GM23338 (cell line): ENCODE data around the gene NECAP2. TPM values are rescaled to one million over a fixed set of nuclear protein-coding genes. Genes with fewer than 3 reads are reported as not detected.
A peak's percentile ranks its signal among the peaks of the same experiment; 100 is the strongest.

Experiments
- ATAC-seq: fragments of 200-7000 bp; cut with Tn5 transposase; 3 replicates; pipeline ENCODE4 v1.9.1; 2020
- DNase-seq: peaks from one replicate; pipeline ENCODE4 v3.0.0-alpha.2; 2015; ENCODE audit warnings: low spot score
- H2AFZ ChIP-seq: fragments of 200-600 bp; sonication (generic); 2 replicates; pipeline ENCODE4 v1.8.0; 2016; ENCODE audit warnings: antibody characterized with exemption, mild to moderate bottlenecking, moderate library complexity
- H3F3A ChIP-seq: fragments of 200-600 bp; sonication (generic); replicated peaks from 2 replicates; pipeline ENCODE4 v1.8.0; 2017; ENCODE audit warnings: antibody characterized with exemption, mixed run types, low read depth
- H3K27ac ChIP-seq: fragments of 200-600 bp; sonication (generic); 2 replicates; pipeline ENCODE4 v1.6.1; 2016; ENCODE audit warnings: low read depth
- H3K27me3 ChIP-seq: fragments of 200-600 bp; sonication (generic); 2 replicates; pipeline ENCODE4 v1.8.0; 2016; ENCODE audit warnings: mild to moderate bottlenecking, mixed run types, moderate library complexity; ENCODE audit not compliant: insufficient read depth
- H3K36me3 ChIP-seq: fragments of 200-600 bp; sonication (generic); 2 replicates; pipeline ENCODE4 v1.8.0; 2016; ENCODE audit warnings: mild to moderate bottlenecking; ENCODE audit not compliant: insufficient read depth
- H3K4me1 ChIP-seq: fragments of 200-600 bp; sonication (generic); 2 replicates; pipeline ENCODE4 v1.8.0; 2016; ENCODE audit warnings: mild to moderate bottlenecking, moderate library complexity; ENCODE audit not compliant: insufficient read depth
- H3K4me2 ChIP-seq: fragments of 200-600 bp; sonication (generic); 2 replicates; pipeline ENCODE4 v1.7.1; 2017; ENCODE audit warnings: mixed run types
- H3K4me3 ChIP-seq: fragments of 200-600 bp; sonication (generic); 2 replicates; pipeline ENCODE4 v1.6.1; 2016; ENCODE audit warnings: mixed run types
- H3K79me2 ChIP-seq: fragments of 200-600 bp; sonication (generic); replicated peaks from 2 replicates; pipeline ENCODE4 v1.8.0; 2017; ENCODE audit warnings: mild to moderate bottlenecking; ENCODE audit not compliant: insufficient read depth
- H3K9me2 ChIP-seq: fragments of 200-600 bp; sonication (generic); 2 replicates; pipeline ENCODE4 v1.8.0; 2017; ENCODE audit not compliant: insufficient read depth
- H4K20me1 ChIP-seq: fragments of 200-600 bp; sonication (generic); replicated peaks from 2 replicates; pipeline ENCODE4 v1.8.0; 2017; ENCODE audit warnings: mild to moderate bottlenecking; ENCODE audit not compliant: insufficient read depth
- H3K27ac Mint-ChIP-seq: 2 replicates; pipeline ENCODE4 v1.8.0; 2020; ENCODE audit warnings: inconsistent platforms, mild to moderate bottlenecking, moderate library complexity, mixed read lengths
- H3K27me3 Mint-ChIP-seq: 3 replicates; pipeline ENCODE4 v1.8.0; 2022; ENCODE audit warnings: low read depth, mild to moderate bottlenecking, moderate library complexity, mixed read lengths, inconsistent platforms; ENCODE audit not compliant: insufficient read depth, poor library complexity
- H3K36me3 Mint-ChIP-seq: 3 replicates; pipeline ENCODE4 v1.8.0; 2021; ENCODE audit warnings: low read depth, mild to moderate bottlenecking, inconsistent platforms, moderate library complexity, mixed read lengths
- H3K4me1 Mint-ChIP-seq: 3 replicates; pipeline ENCODE4 v1.8.0; 2020; ENCODE audit warnings: mild to moderate bottlenecking, inconsistent platforms, mixed read lengths
- H3K4me3 Mint-ChIP-seq: 3 replicates; pipeline ENCODE4 v1.8.0; 2021; ENCODE audit warnings: moderate library complexity, mild to moderate bottlenecking, inconsistent platforms, mixed read lengths
- H3K9me3 Mint-ChIP-seq: 3 replicates; pipeline ENCODE4 v1.8.0; 2020; ENCODE audit warnings: moderate library complexity, mild to moderate bottlenecking, inconsistent platforms, mixed read lengths
- EZH2phosphoT487 ChIP-seq: fragments of 200-600 bp; sonication (generic); IDR thresholded peaks from one replicate; pipeline ENCODE4 v1.8.1; 2018; ENCODE audit warnings: antibody characterized with exemption; ENCODE audit not compliant: unreplicated experiment
- JUNB ChIP-seq: IDR thresholded peaks from one replicate; pipeline ENCODE4 v1.6.1; 2016; ENCODE audit warnings: antibody characterized with exemption; ENCODE audit not compliant: unreplicated experiment
- STAT1 ChIP-seq: IDR thresholded peaks from one replicate; pipeline ENCODE4 v1.6.1; 2016; ENCODE audit warnings: antibody characterized with exemption; ENCODE audit not compliant: unreplicated experiment
- ZNF114 ChIP-seq: fragments of 250-450 bp; sonication (Bioruptor Pico); IDR thresholded peaks from 2 replicates; pipeline ENCODE4 v1.5.0; 2020; ENCODE audit warnings: mild to moderate bottlenecking, moderate library complexity
- ZNF331 ChIP-seq: fragments of 250-450 bp; sonication (Bioruptor Pico); IDR thresholded peaks from 2 replicates; pipeline ENCODE4 v1.5.0; 2020; ENCODE audit warnings: low read depth, mild to moderate bottlenecking, moderate library complexity
- polyA plus RNA-seq: library from polyadenylated mRNA; unstranded; fragments of >200 nt; fragmentation: Nextera tagmentation; extraction: Ambion mirVana; gene quantifications from 2 replicates; pipeline ENCODE4 v1.2.1, GENCODE V29; 2016
- total RNA-seq: library from RNA; depleted of rRNA; stranded (reverse); fragments of >200 nt; shearing (Covaris generic); gene quantifications from 2 replicates; pipeline ENCODE4 v1.2.3, GENCODE V29; 2014
- TF ChIP-seq, protein P1 (sequence below), 2 experiments: fragments of 200-600 bp in 1 of 2; sonication (generic) in 1 of 2; conservative IDR thresholded peaks; 2 replicates each; pipeline versions ENCODE4 v1.5.1 to v1.6.1; 2016 to 2017; ENCODE audit warnings: antibody characterized with exemption in 2 of 2, low read depth in 2 of 2, mild to moderate bottlenecking in 2 of 2, moderate library complexity in 1 of 2
- TF ChIP-seq, protein P2 (sequence below): IDR thresholded peaks from one replicate; pipeline ENCODE4 v1.6.1; 2018; ENCODE audit warnings: antibody characterized with exemption; ENCODE audit not compliant: unreplicated experiment
- TF ChIP-seq, protein P3 (sequence below): IDR thresholded peaks from 2 replicates; pipeline ENCODE4 v1.6.1; 2016; ENCODE audit warnings: antibody characterized with exemption

Gene NECAP2
- total and polyA plus RNA-seq, 2 experiments from 2014 or later, result 20.2 to 28.9 TPM

DNA sequence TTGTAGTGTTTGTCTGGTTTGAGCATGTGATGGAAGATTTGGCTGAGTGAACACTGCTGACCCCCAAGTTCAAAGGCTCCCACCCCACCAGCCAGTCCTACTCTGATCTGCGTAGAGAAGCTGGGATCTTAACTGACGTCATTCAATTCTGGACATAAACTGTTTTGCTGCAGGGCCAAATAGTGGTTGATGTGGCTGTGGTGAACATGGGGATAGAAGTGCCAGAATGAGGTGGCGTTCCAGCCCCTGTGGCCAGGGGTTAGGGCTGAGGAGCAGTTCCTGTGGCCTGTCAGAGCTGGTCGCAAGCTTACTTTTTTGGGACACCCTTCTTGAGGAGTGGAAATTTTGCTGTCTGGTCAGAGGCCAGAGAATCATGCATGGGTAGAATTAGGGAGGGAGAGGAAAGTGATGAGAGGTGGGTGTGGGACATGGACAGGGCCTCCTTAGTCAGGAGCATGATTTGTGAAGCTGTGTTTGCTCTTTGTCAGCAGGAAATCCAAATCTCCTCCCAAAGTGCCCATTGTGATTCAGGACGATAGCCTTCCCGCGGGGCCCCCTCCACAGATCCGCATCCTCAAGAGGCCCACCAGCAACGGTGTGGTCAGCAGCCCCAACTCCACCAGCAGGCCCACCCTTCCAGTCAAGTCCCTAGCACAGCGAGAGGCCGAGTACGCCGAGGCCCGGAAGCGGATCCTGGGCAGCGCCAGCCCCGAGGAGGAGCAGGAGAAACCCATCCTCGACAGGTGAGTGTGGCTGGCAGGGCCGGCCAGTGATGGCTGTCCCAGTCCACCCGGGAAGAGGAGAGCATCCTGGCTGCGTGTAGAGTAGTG is 47.6 kb upstream of the NECAP2 start (continued):
- TF ChIP-seq, protein P1, sequence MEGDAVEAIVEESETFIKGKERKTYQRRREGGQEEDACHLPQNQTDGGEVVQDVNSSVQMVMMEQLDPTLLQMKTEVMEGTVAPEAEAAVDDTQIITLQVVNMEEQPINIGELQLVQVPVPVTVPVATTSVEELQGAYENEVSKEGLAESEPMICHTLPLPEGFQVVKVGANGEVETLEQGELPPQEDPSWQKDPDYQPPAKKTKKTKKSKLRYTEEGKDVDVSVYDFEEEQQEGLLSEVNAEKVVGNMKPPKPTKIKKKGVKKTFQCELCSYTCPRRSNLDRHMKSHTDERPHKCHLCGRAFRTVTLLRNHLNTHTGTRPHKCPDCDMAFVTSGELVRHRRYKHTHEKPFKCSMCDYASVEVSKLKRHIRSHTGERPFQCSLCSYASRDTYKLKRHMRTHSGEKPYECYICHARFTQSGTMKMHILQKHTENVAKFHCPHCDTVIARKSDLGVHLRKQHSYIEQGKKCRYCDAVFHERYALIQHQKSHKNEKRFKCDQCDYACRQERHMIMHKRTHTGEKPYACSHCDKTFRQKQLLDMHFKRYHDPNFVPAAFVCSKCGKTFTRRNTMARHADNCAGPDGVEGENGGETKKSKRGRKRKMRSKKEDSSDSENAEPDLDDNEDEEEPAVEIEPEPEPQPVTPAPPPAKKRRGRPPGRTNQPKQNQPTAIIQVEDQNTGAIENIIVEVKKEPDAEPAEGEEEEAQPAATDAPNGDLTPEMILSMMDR (conservative IDR thresholded peaks at IDR 0.05; ENCODE audit: low read depth in 2 of 2), result no peak
- no peak for TF ChIP-seq ZNF331 (CRISPR knock-in tag)
- TF ChIP-seq EZH2phosphoT487, result no peak
- TF ChIP-seq ZNF114 (CRISPR knock-in tag), result no peak
- TF ChIP-seq, protein P2, sequence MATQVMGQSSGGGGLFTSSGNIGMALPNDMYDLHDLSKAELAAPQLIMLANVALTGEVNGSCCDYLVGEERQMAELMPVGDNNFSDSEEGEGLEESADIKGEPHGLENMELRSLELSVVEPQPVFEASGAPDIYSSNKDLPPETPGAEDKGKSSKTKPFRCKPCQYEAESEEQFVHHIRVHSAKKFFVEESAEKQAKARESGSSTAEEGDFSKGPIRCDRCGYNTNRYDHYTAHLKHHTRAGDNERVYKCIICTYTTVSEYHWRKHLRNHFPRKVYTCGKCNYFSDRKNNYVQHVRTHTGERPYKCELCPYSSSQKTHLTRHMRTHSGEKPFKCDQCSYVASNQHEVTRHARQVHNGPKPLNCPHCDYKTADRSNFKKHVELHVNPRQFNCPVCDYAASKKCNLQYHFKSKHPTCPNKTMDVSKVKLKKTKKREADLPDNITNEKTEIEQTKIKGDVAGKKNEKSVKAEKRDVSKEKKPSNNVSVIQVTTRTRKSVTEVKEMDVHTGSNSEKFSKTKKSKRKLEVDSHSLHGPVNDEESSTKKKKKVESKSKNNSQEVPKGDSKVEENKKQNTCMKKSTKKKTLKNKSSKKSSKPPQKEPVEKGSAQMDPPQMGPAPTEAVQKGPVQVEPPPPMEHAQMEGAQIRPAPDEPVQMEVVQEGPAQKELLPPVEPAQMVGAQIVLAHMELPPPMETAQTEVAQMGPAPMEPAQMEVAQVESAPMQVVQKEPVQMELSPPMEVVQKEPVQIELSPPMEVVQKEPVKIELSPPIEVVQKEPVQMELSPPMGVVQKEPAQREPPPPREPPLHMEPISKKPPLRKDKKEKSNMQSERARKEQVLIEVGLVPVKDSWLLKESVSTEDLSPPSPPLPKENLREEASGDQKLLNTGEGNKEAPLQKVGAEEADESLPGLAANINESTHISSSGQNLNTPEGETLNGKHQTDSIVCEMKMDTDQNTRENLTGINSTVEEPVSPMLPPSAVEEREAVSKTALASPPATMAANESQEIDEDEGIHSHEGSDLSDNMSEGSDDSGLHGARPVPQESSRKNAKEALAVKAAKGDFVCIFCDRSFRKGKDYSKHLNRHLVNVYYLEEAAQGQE, result no peak
- no peak for TF ChIP-seq STAT1

DNA sequence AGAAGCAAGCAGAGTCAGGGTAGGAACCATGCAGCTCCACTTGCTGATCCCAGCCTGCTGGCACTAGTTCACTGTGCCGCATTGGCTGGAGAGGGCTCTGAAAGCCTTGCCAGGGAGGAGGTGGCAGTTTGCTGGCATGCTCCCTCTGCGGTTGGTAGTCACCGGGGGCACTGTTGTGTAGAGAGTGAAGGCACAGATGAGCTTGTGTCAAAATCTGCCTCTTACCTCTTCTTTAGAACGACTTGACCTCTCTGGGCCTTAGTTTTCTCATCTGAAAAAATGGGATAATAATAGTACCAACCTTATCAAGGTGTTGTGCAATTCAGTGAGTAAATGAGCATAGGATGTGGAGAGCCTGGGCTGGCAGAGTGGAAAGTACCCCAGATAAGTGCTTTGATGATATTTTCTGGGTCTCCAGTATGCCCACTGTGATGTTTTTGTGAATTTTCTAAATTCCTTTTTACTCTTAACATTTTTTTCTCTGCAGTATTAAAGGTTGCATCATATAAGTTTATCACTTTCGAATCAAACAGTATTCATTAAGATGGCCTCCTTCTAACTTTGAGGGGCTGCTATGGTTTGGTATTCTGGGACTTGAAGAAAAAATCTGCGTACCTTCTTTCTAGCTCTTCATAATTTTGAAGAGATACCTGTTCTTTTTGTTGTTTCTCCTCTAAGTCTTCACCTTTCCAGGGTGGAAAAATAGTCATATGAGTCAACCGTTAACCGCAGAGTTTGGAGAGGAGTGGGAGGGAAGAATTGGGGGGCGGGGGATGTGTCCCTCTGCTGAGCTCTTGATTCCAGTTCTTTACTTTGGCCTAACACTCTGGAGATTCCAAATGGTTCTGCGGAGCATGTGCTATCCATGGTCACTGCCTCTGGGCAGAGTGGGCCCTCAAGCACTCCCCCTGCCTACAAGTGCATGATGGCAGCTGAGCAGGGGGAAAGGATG is 46.7 kb upstream of the NECAP2 start:
- H3K27ac ChIP-seq, result peak overlapping the region; percentile 72; the same call in 1 of the 2 replicates
- no peak overlapping the region for H3K27ac Mint-ChIP-seq
- TF ChIP-seq, protein P2, result no peak
- TF ChIP-seq, protein P1 (conservative IDR thresholded peaks at IDR 0.05; ENCODE audit: low read depth in 2 of 2), result 0 out of 4 replicates have a peak, but pooled peaks of 1 of the 2 experiments have one; percentile 9
- TF ChIP-seq JUNB, result no peak
- no peak for TF ChIP-seq ZNF114 (CRISPR knock-in tag)
- TF ChIP-seq, protein P3, sequence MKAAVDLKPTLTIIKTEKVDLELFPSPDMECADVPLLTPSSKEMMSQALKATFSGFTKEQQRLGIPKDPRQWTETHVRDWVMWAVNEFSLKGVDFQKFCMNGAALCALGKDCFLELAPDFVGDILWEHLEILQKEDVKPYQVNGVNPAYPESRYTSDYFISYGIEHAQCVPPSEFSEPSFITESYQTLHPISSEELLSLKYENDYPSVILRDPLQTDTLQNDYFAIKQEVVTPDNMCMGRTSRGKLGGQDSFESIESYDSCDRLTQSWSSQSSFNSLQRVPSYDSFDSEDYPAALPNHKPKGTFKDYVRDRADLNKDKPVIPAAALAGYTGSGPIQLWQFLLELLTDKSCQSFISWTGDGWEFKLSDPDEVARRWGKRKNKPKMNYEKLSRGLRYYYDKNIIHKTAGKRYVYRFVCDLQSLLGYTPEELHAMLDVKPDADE, result no peak
- 0 out of 2 replicates have a peak, but pooled peaks cover 3% of the 10 kb centered on the region for H3K9me2 ChIP-seq
- peaks cover 55% of the 10 kb centered on the region for H4K20me1 ChIP-seq
- peaks cover 47% of the 10 kb centered on the region for H3K36me3 Mint-ChIP-seq
- H2AFZ ChIP-seq, result no peak overlapping the region
- H3F3A ChIP-seq, result no peaks in the 10 kb centered on the region
- peak; percentile 18; the same call in 2 of the 3 replicates for ATAC-seq
- no peak overlapping the region for H3K4me3 ChIP-seq
- H3K4me2 ChIP-seq, result peak overlapping the region; percentile 64; the same call in 1 of the 2 replicates
- DNase-seq, result no peak
- peaks cover 10% of the 10 kb centered on the region for H3K27me3 Mint-ChIP-seq
- H3K27me3 ChIP-seq, result no peaks in the 10 kb centered on the region
- no peak overlapping the region for H3K4me3 Mint-ChIP-seq
- peaks cover 7% of the 10 kb centered on the region for H3K36me3 ChIP-seq
- H3K4me1 Mint-ChIP-seq, result peaks cover 54% of the 10 kb centered on the region
- no peaks in the 10 kb centered on the region for H3K9me3 Mint-ChIP-seq
- H3K79me2 ChIP-seq, result peaks cover 52% of the 10 kb centered on the region
- H3K4me1 ChIP-seq, result peaks cover 27% of the 10 kb centered on the region
